Fibroblast of pulmonary artery (primary cell): Measurements from ENCODE around the gene RAB31.

Source experiments
- DNase-seq: peaks from one replicate; pipeline ENCODE4 v3.0.0-alpha.2; 2010; ENCODE audit warnings: low read depth
- H3K4me3 ChIP-seq: replicated peaks from 2 replicates; pipeline ENCODE4 v1.5.1; 2011; ENCODE audit warnings: low read depth, mild to moderate bottlenecking, control low read depth, low read length, moderate library complexity
- CTCF ChIP-seq: IDR thresholded peaks from 2 replicates; pipeline ENCODE4 v1.5.1; 2011; ENCODE audit warnings: mild to moderate bottlenecking, control low read depth, low read length, inconsistent platforms; ENCODE audit errors: missing control alignments

The RAB31 gene

DNA sequence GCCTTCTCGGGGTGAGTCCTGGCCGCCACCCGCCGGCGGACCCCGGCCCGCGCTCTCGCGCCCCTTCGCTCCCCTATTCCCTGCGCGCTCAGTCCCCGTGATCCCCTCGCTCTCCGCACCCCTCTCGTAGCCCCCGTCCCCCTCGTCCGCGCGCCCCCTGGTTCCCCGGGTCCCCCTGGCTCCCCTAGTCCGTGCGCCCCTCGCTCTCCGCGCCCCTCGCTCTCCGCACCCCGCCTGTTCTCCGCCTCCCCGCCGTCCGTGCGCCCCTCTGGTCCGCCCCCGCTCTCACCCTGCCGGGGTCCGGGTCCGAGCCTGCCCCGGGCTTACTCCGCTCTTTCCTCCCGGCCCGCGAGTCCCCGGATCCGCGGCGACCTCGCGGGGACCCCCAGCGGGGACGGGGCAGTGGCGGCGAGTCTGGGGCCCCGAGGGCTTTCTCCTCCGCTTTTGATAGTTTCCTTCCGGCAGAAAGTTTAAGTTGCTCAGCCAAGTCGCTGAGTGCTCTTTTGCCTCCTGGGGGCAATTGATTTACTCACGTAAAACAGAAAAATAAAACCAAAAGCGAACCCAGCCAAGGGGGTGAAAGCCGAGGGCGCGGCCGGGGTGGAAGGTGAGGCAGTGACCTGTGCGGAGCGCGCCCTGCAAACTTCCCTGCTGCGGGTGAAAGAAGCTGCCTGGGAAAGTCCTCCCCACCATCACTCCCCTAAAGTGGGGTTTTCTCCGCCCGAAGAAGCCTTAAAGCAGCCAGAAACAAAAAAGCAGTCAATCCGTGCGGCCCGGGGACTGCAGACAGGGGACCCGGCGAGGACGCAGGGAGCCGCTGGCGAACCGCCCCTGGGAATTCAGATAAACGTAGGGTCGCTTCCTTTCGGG is 568 bp downstream of the RAB31 start:
- TF ChIP-seq CTCF, result no peak
- no peak for DNase-seq
- peak overlapping the region; percentile 66 for H3K4me3 ChIP-seq

- peak overlapping the region; percentile 66 for H3K4me3 ChIP-seq
- DNase-seq, result peak; percentile 58
- TF ChIP-seq CTCF, result no peak
These were observed 1.3 kb downstream of the RAB31 start for GRCh38 chr18:9709304-9709877.

GRCh38 chr18:9710037-9710436 is 1.9 kb downstream of the RAB31 start:
- no peak for TF ChIP-seq CTCF
- no peak for DNase-seq
- H3K4me3 ChIP-seq, result peak overlapping the region; percentile 66

DNA sequence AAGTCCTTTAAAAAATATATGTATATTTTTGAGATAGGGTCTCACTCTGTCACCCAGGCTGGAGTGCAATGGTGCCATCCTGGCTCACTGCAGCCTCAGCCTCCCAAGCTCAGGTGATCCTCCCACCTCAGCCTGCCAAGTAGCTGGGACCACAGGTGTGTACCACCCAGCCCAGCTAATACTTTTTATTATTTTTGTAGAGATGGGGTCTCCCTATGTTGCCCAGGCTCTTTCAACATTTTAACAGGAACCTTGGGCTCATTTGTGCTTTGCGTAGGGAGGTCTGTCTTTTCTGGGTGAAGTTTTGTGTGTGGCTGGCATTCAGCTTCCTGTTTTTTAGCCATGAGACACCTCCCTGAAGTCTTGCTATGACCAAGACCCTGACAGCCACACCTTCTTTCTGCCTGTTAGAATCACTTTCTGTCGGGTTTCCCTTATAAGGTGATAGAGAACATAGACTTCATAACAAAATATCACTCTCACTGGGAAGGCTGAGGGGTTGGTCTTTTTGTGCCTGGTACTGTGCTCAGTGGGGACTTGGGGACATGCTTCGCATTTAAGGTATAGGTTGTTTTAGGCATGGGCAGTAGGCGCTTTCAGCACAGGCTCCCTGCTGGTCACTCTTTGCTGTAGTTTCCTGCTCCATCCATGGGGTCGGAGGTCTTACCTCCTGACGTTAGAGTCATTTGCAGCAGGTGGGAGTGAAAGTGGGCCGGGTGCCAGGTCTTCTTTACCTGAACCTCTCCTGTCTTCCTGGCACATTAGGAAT is 3.4 kb downstream of the RAB31 start:
- H3K4me3 ChIP-seq, result peak overlapping the region; percentile 12
- no peak for TF ChIP-seq CTCF
- DNase-seq, result no peak

- no peak overlapping the region for H3K4me3 ChIP-seq
- DNase-seq, result no peak
- no peak for TF ChIP-seq CTCF
These were observed 4.1 kb downstream of the RAB31 start for GRCh38 chr18:9712130-9712577.

DNA sequence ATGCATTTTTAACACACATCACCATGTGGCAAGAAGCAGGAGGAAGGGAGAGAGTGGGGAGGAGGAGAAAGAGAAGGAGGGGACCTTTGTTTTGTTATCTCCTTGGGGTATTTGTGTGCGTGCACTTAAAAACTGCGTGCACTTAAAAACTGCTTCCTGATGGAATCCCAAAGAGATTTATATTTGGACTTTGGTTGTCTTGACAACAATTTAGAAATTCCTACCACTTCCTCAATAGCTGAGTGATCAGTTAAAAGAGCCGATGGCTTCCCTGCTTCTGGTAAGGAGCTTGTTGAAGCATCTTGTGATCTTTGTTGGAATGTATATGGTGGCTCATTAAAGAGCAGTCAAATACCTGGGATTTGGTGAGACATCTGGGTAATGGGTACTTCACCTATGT is 4.5 kb downstream of the RAB31 start:
- peak; percentile 68 for DNase-seq
- no peak for TF ChIP-seq CTCF
- no peak overlapping the region for H3K4me3 ChIP-seq
